NOMO-1 treated with DMSO at 0.1 percent for 48 hours (cell line): ENCODE measurements around the gene DENND2A.
"Not testable (repeated sequence)": the region's sequence is repeated elsewhere in the genome, so short reads cannot be mapped to it uniquely, and the experiment has no call there.

Experiments used
- DNase-seq: peaks from one replicate; lab custom pipeline; 2025; ENCODE audit not compliant: unreplicated experiment; lab: John Stamatoyannopoulos, UW

DENND2A gene

DNA sequence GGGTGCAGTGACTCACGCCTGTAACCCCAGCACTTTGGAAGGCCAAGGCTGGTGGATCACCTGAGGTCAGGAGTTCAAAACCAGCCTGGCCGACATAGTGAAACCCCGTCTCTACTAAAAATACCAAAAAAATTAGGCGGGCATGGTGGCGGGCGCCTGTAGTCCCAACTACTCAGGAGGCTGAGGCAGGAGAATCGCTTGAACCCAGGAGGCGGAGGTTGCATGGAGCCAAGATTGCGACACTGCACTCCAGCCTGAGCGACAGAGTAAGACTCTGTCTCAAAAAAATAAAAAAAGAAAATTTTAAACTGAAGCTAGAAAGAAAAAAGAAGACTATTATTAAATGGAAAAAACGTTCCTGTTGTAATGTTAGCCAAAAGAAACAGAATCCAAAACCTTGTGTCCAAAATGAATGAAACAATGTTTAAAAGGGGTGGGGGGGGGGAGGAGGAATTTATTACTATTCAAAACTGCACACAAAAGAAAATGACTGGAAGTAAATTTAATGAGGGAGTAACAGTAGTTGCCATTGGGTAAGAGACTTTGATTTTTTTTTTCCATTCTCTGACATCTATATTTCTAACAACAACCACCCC lies 20.6 kb downstream of the DENND2A start:
- DNase-seq = not testable (repeated sequence)

DNA sequence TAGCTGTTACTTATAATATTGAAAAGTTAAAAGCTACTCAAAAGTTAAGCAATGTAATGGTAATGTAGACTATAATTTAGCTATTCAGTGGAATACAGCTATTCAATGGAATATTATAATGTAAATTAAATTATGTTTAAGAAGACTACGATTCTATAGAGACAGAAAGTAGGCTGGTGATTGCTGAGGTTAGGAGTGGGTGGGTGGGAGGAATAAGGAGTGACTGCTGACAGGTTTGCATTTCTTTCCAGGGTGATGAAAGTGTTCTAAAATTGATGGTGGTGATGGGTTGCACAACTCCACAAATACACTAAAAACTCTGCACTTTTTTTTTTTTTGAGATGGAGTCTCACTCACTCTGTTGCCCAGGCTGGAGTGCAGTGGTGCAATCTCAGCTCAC lies 21.4 kb downstream of the DENND2A start:
- peak; percentile 37 for DNase-seq

DNA sequence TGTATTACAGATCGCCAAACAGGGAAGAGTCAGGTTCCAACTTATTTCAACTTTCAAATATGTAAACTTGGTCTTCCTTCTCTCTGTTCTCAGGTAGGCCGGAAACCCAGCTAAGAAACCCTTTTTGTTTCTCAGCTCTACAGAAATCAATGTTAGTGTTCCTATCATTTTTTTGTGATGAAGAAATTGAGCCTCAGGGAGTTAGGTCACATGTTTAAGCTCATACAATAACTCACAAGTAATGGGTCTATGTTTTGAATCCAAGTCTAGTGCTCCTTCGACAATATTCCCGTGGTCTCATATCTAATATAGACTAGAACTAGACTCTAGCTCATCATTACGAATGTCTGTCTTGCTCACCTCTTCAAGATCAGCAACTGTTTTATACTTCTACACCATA lies 22.3 kb downstream of the DENND2A start:
- no peak for DNase-seq

DNA sequence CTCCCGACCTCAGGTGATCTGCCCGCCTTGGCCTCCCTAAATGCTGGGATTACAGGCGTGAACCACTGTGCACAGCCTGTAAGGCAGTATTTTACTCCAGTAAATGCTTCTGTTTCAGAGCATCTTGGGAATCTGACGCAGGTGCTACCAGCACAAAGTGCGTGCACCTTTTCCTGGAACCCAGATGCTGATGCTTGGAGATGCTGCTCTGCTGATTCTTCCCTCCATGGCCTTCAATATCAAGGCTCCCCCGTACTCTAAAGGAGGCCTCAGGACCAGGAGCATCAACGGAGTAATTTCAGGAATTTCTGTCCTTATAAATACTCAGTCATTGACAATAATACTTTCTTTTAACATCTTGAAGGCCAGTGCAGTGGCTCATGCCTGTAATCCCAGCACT lies 23.5 kb downstream of the DENND2A start:
- DNase-seq = no peak

DNA sequence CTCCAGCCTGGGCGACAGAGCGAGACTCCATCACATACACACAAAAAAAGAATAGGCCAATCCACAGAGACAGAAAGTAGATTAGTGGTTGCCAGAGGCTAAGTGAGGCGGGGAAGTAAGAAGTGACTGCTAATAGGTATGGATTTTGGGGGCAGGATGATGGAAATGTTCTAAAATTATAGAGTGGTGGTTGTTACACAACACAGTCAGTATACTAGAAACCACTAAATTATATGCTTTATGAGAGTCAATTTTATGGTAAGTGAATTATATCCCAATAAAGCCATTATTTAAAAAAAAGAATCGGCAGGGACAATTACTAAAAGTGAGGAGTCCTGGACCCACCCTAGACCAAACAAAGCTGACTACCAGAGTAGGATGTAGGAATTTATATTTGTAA lies 24.3 kb downstream of the DENND2A start:
- DNase-seq = peak; percentile 14

DNA sequence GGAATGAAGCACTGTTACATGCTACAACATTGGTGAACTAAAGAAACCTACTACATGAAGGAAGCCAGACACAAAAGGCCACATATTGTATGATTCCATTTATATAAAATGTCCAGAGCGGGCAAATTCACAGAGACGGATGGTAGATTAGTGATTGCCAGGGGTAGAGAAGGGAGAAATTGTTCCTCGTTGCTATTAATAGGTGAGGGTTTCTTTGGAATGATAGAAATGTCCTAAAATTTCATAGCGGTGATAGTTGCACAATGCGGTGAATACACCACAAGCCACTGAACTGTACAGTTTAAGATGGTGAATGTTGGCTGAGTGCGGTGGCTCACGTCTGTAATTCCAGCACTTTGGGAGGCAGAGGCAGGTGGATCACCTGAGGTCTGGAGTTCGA lies 29.0 kb downstream of the DENND2A start:
- DNase-seq = no peak

DNA sequence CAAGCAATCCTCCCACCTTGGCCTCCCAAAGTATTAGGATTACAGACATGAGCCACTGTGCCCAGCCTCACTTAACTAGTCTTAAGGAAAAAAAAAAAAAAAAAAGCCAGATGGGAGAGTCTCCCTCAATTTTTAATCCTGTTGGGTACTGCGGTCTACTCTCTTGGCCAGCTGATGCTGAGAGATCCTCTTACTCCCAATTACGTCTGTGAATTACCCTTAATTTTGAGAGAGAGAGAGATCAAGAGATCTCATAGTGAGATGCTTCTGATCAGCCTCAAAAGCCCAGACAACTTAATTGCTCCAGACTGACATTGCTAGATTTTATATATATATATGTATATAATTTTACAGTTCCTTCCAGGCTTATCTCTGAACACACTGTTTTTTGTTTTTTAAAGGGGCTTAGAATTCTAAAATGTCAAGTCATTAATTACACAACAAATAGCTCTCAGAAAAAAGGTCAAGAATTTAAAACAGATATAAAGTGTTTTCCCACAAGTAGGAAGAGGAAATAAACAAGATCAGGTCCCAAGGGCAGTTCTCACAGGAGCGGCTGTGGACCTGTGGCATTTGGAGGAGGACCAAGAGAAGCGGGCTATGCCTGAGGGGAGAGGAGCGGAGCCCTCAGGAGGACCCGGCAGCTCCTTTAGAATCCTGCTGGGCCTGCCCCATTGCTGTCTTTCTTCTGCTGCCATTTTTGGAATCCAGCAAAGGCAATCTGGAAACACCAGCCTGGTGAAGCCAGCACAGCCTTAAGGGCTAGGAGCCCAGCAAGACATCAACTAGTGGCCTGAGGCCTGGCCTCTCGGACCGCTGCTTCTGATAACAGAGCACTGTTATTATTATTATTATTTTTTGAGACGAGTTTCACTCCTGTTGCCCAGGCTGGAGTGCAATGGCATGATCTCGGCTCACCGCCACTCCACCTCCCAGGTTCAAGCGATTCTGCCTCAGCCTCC lies 30.1 kb downstream of the DENND2A start:
- DNase-seq = no peak

DNA sequence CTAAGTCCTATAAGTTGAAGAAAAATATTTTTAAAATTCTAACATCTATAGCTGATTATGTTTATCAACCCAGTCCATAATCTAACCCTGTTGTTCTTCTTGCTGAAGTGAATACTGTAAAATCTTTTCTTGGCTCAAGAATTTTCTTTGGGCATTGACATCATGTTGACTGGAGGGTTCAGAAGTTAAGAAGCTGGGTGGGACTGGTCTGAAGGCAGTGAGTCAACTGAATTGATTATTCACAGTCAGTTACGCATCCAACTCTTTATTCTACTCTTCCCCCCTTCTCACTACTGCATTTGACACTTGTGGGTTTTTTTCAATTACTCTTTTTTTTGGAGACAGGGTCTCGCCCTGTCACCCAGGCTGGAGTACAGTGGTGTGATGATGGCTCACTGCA lies 31.0 kb downstream of the DENND2A start:
- DNase-seq = no peak

DNA sequence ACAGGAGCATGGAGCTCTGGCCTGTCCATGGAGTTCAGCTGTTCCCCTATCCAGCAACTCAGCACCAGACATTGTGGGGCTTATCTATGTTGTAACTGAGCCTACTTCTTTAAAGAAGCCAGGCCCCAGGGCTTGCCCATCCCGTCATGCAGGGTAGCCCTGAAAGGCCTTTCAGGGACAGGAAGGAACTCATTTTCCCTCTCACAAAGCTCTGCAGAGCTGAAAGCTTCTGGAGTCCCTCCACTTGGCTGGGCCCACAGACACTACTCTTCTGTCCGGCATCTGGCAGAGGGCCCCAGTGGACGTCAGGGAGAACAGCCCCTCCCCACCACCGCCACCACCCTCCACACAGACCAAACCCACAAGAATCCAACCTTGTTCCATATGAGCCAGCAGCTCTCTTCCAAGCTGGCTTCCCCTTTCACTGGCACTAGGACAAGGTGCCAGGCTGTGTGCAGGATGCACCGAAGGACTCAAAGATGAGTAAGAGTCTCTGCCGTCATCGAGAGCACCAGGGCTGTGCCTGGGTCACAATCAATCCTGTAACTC lies 33.1 kb downstream of the DENND2A start:
- DNase-seq = no peak

DNA sequence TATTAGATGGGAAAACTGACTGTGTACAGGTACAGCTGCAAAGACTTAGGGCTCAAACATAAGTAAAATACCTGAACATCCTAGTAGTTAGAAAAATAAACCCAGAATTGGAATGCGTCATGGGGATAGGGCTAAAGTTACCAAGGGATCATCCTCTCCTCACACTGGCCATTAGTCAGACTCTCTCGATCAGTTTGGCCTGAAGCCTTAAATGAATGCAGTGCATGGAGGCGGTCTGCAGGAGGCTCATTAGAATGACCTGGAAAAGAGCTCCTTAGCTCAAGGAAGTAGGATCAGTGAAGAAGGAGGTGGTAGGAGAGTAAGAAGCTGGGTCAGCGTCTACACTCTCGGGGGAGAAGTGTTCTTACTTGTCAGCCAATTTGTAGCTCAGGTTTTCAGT lies 35.3 kb downstream of the DENND2A start:
- no peak for DNase-seq

DNA sequence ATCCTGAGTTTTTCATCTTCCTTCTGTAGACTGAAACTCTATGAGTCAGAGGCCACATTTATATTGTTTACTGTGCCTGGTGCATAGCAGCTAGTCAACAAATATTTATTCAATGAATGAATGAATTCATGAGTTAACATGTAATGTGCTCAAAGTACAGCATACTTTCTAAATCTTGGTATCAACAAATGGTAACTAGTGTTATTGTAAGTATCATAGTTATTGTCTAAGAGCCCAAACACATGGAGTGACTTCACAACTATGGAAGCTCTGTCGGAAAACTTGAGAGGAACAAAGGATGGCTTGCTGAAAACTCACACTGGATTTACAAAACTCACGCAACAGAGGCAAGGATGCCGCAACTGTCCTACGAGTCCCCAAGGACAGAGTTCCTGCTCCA lies 35.9 kb downstream of the DENND2A start:
- no peak for DNase-seq

DNA sequence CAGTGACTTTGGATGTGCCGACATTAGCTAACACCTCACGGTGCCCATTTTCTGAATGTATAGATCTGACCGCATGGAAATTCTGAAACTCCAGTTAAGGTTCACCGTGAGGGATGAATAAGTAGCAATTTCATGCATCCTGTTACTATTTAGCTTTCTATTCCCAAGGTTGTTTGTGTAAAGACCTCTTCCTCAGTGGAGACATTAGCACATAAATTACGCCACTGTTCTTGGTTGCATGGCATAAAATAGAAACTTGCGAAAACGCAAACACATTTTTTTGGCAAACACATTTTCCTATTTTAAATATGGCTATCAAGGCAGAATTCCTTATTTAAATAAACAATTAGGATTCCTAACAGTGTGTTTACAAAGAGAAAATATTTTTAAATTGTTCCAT lies 36.5 kb downstream of the DENND2A start:
- no peak for DNase-seq

DNA sequence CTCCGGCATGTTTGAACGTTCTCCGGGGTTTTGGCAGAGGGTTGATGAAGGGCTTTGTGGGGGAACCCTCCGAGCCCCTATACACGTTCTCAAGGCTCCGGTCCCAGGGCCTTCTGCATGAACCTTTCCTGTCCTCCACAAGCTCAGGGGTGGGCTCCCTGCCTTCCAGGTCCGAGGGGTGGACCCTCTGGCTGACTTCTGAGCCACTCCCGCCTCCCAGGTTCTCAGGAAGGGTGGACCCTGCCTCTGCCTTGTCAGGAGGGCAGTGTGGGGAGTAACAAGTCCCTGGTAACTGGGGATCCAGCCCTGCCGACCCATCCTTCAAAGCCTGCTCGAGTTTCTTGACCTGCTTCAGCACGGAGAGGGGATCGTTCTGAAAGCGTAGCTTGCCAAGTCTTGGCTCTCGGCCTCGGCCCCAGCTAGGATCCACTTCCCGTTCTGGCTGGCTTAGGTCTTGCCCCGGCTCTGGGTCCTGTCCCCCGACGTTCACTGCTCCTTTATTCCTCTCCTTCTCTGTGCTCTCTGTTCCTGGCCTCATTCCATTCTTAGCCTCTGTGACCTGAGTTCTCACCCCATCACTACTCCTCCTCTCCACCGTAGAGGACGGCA lies 38.9 kb downstream of the DENND2A start:
- DNase-seq = no peak

DNA sequence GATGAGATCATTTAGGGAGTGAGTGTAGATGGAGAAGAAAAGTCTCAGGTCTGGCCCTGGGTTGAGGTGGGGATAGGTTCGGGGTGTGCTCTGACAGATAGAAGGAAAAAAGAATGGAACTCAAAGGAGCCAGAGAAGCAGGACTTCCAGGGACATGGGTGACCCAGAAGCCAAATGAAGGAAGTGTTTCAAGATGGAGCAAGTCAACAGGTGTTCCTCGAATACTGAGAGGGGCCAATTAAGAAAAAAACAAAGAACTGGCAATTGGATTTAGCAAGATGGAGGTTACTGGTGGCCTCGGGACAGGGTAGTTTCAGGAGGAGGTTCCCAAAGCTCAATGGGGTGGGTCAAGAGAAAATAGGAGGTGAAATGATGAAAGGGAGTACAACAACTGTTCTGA lies 40.3 kb downstream of the DENND2A start:
- no peak for DNase-seq

DNA sequence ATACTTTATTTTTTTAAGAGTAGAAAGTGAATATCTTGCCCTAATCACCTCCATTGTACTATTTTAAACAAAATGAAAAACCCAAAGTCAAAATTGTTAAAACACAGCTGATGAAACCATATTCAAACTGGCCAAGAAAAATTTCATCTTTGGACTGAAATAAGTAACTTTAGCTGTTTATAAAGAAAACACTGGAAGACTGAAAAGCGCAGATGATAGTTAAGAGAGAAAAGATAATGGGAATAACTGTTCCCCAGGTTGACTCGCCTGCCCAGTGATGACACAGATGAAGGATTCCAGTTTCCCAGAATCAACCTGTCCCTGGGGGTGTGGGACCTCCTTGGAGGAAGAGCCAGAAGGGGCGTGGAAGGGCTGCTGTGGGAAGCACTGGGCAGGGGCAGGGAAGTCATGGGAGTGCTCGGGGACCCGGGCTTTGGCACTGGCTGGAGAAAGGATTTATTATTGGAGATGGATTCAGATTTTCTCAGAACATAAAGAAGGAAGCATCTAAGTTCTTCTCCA lies 43.1 kb downstream of the DENND2A start:
- no peak for DNase-seq

DNA sequence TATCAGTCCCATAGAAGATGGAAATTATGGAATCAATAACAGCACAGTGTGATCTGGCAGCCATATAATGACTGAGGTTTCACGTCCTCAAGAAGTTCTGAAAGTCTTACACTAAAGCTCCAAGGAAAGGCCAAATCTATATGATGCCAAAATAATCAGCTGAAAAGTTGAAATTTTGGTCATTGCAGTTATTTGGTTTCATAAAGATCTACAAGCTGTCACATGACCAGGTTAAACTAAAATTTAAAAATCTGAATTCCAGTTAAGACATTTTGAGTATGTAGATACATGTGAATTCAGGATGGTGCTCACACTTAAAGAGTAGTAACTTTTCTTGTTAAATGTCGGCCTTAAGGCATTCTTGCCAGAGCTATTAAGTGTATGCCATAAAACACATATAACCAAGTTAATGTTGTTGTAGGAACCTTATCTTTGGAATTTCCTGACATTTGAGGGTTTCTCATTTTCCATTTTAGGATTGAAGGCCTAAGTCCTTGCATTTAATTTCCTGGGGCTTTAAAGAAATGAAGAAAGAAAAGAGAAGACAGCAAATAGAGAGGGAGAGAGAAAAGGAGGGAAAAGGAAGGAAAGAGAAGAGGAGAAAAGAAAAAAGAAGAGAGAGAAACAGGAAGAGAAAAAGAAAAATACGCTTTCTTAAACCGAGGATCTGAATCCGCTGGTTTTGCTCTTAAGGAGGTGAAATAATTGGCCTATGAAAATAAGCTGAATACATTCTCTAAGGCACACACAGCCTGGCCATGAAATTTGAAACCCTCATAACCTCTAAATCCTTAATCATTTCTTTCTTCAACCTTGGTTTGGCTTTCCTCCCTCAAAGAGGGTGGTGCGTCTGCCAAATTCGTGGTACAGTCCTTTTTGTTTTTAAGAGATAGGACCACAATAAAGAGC lies 43.8 kb downstream of the DENND2A start:
- DNase-seq = no peak

DNA sequence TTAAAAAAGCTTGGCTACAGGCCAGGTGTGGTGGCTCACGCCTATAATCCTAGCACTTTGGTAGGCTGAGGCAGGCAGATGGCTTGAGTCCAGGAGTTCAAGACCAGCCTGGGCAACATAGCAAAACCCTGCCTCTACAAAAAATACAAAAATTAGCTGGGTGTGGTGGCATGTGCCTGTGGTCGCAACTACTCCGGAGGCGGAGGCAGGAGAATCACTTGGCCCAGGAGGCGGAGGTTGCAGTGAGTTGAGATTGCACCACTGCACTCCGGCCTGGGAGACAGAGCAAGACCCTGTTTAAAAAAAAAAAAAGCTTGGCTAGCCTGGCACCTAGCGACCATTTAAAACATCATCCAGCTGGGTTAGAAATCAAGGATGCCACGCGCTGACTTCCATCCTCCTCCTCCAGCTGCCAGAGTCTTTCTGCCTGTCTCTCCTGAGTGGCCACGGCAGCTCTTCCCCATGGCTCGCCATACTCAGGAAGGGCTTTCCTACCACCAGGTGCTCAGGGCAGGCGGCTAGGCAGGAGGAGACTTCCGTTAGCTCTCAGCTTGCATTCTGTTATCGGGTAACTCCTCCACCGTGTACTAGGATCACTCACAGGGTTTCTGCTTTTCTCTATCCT lies 45.0 kb downstream of the DENND2A start:
- no peak for DNase-seq

DNA sequence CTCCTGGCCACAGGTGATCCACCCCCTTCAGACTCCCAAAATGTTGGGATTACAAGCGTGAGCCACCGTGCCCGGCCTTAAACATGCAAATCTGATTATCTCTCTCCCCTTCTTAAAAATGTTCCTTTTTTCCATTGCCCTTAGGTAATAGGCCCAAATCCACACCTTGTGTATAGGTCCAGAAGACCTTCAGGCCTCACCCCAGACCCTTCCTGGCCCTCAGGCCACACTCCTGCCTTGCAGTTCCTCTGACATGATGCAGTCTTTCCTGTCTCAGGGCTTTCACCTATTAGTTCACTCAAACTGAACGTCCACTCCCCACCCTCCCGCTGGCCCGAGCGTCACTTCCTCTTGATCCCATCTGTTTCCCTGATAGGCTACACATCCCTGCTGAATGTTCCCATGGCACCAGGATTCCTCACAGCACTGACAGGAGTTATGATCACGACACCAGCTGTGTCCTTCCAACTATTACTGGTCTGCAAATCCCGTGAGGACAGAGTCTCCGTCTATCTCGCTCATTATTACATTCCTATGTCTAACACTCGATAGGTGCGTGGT lies 46.4 kb downstream of the DENND2A start:
- DNase-seq = no peak

DNA sequence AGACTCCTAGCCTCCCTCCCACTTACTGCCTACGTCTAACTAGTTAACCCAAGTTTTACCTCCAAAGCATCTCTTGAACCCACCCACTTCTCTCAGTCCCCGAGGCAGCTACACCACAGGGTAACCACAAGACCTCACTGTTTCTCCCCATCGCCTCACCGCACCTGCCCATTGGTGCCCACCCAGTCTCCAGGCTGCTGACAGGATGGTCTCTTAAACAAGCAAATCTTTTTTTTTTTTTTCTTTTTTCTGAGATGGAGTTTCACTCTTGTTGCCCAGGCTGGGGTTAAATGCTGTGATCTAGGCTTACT lies 47.0 kb downstream of the DENND2A start:
- no peak for DNase-seq
